Suppressor macrophage (primary cell): Measurements from ENCODE around the gene EPB41L3.

ENCODE experiments used
- DNase-seq, 4 experiments: peaks; one replicate each; pipeline ENCODE4 v3.0.0-alpha.2; 2020 to 2022

The EPB41L3 gene

DNA sequence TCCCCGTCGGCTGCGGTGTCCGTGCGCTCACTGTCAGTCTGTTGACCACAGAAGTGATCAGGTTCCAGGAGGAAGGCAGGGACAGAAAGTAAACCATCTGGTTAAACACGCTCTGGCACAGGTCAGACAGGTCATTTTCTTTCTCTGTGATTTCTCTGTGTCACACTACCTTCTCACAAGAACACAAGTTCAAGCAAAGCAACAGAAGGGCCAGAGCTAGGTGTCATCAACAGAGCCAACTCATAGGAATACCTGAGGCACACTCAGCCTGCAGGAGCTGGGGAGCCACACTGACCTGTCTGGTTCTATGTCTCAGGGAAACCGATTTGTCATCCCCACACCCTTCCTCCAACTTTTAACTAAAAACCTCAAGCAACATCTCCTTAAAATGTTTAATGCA, 133.2 kb downstream of the EPB41L3 start:
- DNase-seq, result no peak

DNA sequence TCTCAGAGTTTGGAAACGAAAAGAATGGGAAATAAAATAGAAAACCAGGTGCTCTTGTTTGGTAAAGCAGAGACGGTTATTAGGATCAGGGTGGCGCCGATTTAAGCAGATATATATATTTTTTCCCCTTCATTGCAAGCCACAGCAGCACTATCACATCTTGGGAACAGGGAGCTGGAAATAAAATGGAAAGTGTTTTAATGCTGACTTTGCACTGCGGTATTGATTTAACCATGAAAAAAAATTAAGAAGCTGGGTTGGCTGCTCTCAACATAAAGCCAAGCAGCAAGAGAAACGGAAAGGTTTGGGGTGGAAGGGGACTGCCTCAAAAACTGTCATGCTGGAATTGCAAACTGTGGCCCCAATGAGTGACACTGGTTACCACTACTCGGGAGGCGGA, 145.5 kb downstream of the EPB41L3 start:
- no peak for DNase-seq

DNA sequence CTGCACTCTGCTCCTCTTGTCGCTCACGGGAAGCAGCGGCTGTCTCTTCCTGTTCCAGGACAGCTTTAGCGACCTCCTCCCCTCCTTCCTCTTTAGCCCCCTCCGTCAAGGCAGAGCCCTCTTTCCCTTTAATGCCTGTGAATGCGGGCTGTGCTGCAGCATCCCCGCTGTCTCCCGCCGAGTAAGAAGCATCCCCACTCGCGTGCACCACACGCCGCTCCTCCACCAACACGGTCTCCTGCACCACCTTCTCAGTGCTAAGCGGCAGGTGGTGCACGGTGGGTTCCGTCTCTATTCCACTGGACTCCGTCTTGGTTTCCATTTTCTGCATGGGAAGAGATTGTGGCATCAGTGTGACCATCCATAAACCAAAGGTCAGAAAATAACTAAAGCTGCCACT, 146.7 kb downstream of the EPB41L3 start:
- DNase-seq, result no peak

DNA sequence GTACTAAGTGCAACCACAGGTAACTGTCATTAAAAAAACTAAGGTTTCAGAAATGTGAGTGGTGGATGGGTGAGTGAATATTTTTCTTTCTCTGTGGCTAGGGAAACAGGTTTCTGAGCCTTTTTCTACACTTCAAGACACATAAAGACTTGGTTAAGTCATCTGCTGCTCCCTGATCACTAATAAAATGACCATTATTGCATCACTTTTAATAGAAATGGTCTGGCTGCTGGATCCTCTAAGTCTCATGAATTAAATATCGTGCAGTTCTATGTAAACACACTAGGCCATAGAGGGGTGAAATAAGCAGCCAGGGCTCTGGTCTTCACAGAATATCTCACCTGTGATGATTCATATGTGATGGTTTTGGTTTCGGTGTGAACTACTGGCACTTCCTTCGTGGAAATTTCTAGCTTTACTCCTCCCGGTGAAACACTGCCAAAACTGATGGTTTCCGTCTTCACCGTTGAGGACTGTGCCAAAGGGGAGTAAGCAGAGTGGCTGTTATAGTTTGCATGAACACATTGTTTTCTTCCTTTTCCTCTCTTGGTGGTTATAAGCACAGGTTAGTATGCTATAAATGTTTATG, 147.8 kb downstream of the EPB41L3 start:
- no peak for DNase-seq

DNA sequence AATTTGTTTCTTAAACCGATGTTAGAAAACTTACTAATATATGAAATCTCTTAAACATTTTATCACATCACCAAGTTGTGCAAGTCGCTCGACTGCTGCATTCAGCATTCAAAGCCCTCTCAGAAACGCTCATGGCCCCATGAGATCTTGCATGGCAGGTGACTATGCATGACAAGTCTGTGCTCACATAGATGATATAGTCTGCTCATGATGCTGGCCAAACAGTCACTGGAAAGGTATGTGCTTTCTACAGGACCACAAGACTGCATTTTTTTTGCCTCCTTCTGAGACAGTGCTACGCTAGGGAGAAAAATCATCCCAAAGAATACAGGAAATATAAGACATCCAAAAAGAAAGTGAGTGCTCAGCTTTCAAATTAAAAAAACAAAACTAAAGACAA, 150.0 kb downstream of the EPB41L3 start:
- no peak for DNase-seq

DNA sequence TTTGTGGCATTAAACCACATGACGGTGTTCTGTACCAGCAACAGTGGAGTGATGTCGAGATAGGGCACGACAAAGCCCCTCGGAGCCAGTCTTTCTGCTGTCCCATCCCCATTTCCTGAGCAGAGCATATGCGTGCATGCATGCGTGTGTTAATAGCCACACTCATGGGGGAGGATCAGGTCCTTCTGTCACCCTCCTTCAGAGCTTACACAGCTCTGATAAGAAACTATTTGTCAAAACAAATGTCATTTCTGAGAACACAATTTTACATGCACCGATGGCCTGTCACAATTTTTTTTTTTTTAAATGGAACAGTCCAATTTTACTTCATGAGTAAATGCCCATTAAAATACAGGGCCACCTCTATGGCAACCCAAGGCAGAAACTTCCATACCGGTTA, 152.4 kb downstream of the EPB41L3 start:
- DNase-seq, result no peak

DNA sequence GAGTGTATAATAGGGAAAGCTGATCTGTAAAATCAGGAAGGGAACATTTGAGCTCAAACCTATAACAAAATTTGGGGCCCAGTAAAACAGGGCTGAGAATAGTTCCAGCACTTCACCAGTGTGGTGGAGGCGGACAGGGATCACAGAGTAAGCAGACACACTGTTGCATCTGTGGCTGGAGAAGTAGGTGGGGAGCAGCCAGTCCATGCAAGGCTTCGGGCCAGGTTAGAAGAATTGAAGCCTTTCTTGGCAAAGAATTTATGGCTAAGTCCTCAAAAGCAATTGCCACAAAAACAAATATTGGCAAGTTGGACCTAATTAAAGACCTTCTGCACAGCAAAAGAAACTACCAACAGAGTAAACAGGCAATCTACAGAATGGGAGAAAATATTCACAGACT, 154.4 kb downstream of the EPB41L3 start:
- no peak for DNase-seq

DNA sequence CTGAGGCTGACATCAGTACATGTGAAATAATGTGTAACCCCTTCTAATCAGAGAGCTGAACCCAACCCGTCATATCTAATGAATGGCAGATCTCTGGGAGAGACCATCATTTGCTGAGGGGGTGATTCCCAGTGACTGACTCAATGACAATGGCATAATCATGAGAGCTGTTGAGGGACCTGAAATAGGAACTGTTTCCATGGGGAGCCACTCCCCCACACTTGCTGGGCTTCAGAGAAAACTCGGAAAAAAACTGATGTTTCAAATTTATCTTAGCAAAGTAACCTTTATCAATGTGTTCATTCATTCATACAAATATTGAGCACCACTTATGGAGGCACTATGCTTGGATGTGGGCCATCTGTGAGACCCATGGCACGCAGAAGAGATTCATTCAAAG, 154.9 kb downstream of the EPB41L3 start:
- no peak for DNase-seq

DNA sequence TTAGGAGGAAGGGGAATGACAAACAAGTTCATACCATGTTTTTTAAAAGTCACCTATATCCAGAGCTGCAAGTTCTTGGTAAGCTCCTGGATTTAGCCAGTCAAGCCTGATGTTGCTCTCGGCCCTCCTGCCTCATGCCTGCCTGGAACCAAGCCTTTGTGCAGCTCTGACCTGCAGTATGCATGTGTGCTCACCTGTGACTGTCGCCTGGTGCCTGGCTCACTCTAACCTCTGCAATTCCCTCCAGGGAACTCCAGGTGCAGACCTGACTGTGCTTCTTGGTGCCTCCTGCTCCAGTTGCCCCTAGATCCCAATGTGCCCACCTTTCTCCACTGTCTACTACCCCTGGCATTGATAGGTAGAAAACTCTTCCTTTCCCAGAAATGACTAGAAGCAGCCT, 163.2 kb downstream of the EPB41L3 start:
- DNase-seq, result no peak

DNA sequence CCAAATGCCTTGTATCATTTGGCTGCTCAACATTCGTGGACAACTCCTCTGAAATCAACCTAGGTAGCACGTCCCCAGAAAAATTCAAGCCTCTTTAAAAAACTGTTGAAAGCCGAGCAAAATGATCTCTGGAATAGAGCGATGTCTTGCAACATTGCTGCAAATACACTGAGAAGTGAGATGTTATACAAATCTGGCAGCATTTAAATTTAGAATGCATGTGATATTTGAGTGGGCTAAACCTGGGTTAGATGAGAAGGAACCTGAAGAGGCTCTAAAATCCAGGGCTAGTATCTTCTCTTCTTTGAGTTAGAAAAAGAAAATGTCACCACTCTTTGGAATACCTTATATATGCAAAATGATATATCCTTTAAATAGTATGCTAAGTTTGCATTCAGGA, 166.8 kb downstream of the EPB41L3 start:
- no peak for DNase-seq

DNA sequence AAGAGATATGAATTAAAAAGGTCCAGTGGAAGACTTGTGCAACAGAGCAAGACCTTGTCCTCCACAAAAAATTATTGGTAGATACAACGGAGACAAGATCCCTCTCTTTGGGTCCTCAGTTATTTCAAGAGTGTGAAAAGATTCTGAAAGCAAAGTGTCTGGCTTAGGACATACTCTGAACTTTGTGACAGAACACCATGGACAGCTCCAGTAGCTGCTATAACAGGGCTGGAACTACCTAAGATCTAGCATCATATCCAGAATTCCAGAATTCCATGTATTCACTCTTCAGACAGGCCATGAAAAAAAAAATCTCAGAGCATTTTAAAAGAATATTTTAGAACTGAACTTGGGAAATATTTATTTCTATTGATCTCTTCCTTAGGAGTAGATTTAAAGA, 173.5 kb downstream of the EPB41L3 start:
- no peak for DNase-seq

DNA sequence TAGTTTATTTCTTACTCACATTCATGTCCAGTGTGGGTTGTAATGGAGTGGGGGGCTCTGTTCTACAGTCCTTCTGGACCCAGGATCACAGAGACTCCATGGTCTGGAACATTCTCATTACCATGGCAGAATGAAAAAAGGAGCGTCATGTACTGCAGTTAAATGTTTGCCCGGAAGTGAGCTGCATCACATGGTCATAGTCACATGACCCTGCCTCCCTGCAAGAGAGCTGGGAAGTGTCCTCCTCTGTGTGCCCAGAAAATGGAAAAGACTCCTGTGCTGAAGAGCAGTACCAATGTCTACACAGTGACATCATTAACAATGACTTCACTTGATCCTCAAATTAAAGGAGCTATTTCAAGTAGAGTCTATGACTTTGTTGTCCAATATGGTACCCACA, 174.3 kb downstream of the EPB41L3 start:
- no peak for DNase-seq

DNA sequence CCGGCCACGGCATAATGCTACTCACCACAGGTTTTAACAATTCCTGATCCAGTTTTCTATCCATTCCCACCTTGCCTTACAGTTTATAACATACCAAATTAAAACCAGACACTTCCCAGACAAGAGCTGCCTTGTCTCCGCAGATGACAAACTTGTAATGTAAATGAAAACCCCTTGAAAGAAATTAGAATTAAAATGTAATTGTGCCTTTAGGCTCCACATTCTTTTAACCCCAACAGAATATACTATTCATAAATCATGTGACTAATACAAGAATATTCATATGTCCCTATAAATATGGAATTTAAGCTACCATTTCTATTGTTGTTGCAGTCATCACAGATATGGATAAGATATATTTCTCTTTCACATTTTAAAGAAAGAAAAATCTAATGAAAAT, 178.4 kb downstream of the EPB41L3 start:
- no peak for DNase-seq

DNA sequence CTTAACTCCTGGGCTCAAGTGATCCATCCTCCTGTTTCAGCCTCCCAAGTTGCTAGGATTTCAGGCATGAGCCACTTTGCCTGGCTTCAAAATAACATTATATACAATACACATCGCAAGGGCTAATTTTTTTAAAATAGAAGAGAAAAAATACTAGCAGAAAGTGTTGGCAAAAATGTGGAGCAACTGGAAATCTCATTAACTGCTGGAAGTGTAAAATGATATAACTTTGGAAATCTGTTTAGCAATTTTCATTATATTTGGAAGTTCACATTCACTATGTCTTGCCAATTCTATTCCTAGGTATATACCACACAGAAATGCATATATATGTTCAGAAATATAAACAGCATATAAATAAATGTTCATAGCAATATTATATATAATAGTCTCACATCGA, 193.2 kb downstream of the EPB41L3 start:
- no peak for DNase-seq
